ENCODE data around the gene SPATS2L.

SPATS2L gene

GRCh38 chr2:200416878-200417277 lies 110.4 kb downstream of the SPATS2L start:
- DNase-seq (ENCODE audit: low spot score): no peak

GRCh38 chr2:200417366-200417765 lies 110.9 kb downstream of the SPATS2L start:
- no peak for DNase-seq (ENCODE audit: low spot score)

GRCh38 chr2:200418399-200418798 lies 111.9 kb downstream of the SPATS2L start:
- DNase-seq (ENCODE audit: low spot score): no peak

GRCh38 chr2:200419325-200419724 lies 112.8 kb downstream of the SPATS2L start:
- no peak for DNase-seq (ENCODE audit: low spot score)

- no peak for DNase-seq (ENCODE audit: low spot score)
Measured at GRCh38 chr2:200421270-200421669, 114.8 kb downstream of the SPATS2L start.

GRCh38 chr2:200422071-200422470 lies 115.6 kb downstream of the SPATS2L start:
- no peak for DNase-seq (ENCODE audit: low spot score)

- DNase-seq (ENCODE audit: low spot score): no peak
Measured at GRCh38 chr2:200422532-200423261, 116.2 kb downstream of the SPATS2L start.

- no peak for DNase-seq (ENCODE audit: low spot score)
Measured at GRCh38 chr2:200423541-200423940, 117.0 kb downstream of the SPATS2L start.

- no peak for DNase-seq (ENCODE audit: low spot score)
Measured at GRCh38 chr2:200425026-200425821, 118.7 kb downstream of the SPATS2L start.

- no peak for DNase-seq (ENCODE audit: low spot score)
Measured at GRCh38 chr2:200426754-200427153, 120.3 kb downstream of the SPATS2L start.

GRCh38 chr2:200428961-200429665 lies 122.6 kb downstream of the SPATS2L start:
- DNase-seq (ENCODE audit: low spot score): no peak

- DNase-seq (ENCODE audit: low spot score): no peak
Measured at GRCh38 chr2:200430017-200430416, 123.5 kb downstream of the SPATS2L start.

- DNase-seq (ENCODE audit: low spot score): no peak
Measured at GRCh38 chr2:200431996-200432705, 125.7 kb downstream of the SPATS2L start.

- DNase-seq (ENCODE audit: low spot score): no peak
Measured at GRCh38 chr2:200435379-200435778, 128.9 kb downstream of the SPATS2L start.

- DNase-seq (ENCODE audit: low spot score): no peak
Measured at GRCh38 chr2:200438251-200438650, 131.8 kb downstream of the SPATS2L start.

GRCh38 chr2:200438846-200439245 lies 132.4 kb downstream of the SPATS2L start:
- DNase-seq (ENCODE audit: low spot score): no peak

GRCh38 chr2:200439981-200440380 lies 133.5 kb downstream of the SPATS2L start:
- DNase-seq (ENCODE audit: low spot score): no peak

GRCh38 chr2:200442471-200442870 lies 136.0 kb downstream of the SPATS2L start:
- no peak for DNase-seq (ENCODE audit: low spot score)

GRCh38 chr2:200443376-200443775 lies 136.9 kb downstream of the SPATS2L start:
- DNase-seq (ENCODE audit: low spot score): no peak

GRCh38 chr2:200443916-200444315 lies 137.4 kb downstream of the SPATS2L start:
- DNase-seq (ENCODE audit: low spot score): no peak

GRCh38 chr2:200444530-200444929 lies 138.0 kb downstream of the SPATS2L start:
- DNase-seq (ENCODE audit: low spot score): no peak

- no peak for DNase-seq (ENCODE audit: low spot score)
Measured at GRCh38 chr2:200445284-200445683, 138.8 kb downstream of the SPATS2L start.

Data from iPS-NIHi11 (cell line).